HFFc6 (cell line): ENCODE data around the gene MAGI1. TPM values are rescaled to one million over a fixed set of nuclear protein-coding genes. Genes with fewer than 3 reads are reported as not detected.

Experiments
- DNase-seq: peaks from one replicate; pipeline ENCODE4 v3.0.0-alpha.2; 2018
- H3K27ac Mint-ChIP-seq: 2 replicates; pipeline ENCODE4 v1.8.0; 2020; ENCODE audit warnings: mild to moderate bottlenecking, mixed read lengths
- H3K27me3 Mint-ChIP-seq: 2 replicates; pipeline ENCODE4 v1.8.0; 2021; ENCODE audit warnings: mild to moderate bottlenecking, moderate library complexity, mixed read lengths; ENCODE audit not compliant: insufficient read depth
- H3K36me3 Mint-ChIP-seq: 2 replicates; pipeline ENCODE4 v1.8.0; 2021; ENCODE audit warnings: low read depth, mixed read lengths
- H3K4me1 Mint-ChIP-seq: 2 replicates; pipeline ENCODE4 v1.8.0; 2020; ENCODE audit warnings: low read depth, mixed read lengths
- H3K4me3 Mint-ChIP-seq: 2 replicates; pipeline ENCODE4 v1.8.0; 2020; ENCODE audit warnings: mild to moderate bottlenecking, moderate library complexity, mixed read lengths
- H3K9me3 Mint-ChIP-seq: 2 replicates; pipeline ENCODE4 v1.8.0; 2020; ENCODE audit warnings: mild to moderate bottlenecking, mixed read lengths
- total RNA-seq, 6 experiments: library from RNA; stranded (reverse); fragmentation: NEBNext Ultra II Directional; extraction: Animal tissue kit (Norgen Biotek cat#: 25700); gene quantifications; 2 replicates in 1 of 6; 3 replicates in 5 of 6; pipeline ENCODE4 v1.2.3, GENCODE V29; 2021
- TF ChIP-seq, protein P1 (sequence below): fragments of 200-600 bp; sonication (generic); IDR thresholded peaks from 2 replicates; pipeline ENCODE4 v1.5.0; 2021; ENCODE audit warnings: antibody characterized with exemption, mild to moderate bottlenecking

The MAGI1 gene
- total RNA-seq, 6 experiments from 2014 or later = 21.1 to 30.5 (median 22.4) TPM

DNA sequence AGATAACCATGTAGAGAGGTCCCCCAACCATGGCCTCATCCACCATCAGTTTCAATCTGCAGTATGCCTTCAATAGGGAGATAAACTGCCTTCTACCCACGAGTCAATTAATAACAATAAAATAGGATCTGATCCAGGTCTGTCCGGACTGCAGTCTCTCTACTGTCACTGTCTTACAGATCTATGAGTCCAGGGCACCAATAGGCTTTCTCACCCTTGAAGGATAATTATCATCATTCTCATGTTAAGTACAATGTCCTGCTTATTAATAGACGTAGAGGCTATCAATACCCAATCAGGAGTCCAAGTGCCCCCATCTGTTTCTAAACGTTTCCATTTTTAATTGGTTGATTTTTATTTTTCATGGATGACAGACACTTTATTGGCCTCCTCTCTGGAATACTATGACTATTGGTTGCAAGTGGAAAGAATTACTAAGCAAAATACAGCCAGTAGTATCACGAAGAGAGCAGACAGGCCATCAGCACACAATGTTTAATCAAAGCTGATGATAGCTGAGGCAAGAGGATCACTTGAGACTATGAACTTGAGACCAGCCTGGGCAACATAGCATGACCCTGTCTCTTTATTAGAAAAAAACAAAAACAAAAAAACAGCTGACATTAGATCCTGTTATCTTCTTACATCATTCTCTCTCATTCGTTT is 480.7 kb downstream of the MAGI1 start:
- no peaks in the 10 kb centered on the region for H3K9me3 Mint-ChIP-seq
- H3K27me3 Mint-ChIP-seq = no peaks in the 10 kb centered on the region; the same call in 1 of the 2 replicates
- no peak overlapping the region for H3K27ac Mint-ChIP-seq
- no peaks in the 10 kb centered on the region for H3K36me3 Mint-ChIP-seq
- no peak overlapping the region for H3K4me3 Mint-ChIP-seq
- TF ChIP-seq, protein P1, sequence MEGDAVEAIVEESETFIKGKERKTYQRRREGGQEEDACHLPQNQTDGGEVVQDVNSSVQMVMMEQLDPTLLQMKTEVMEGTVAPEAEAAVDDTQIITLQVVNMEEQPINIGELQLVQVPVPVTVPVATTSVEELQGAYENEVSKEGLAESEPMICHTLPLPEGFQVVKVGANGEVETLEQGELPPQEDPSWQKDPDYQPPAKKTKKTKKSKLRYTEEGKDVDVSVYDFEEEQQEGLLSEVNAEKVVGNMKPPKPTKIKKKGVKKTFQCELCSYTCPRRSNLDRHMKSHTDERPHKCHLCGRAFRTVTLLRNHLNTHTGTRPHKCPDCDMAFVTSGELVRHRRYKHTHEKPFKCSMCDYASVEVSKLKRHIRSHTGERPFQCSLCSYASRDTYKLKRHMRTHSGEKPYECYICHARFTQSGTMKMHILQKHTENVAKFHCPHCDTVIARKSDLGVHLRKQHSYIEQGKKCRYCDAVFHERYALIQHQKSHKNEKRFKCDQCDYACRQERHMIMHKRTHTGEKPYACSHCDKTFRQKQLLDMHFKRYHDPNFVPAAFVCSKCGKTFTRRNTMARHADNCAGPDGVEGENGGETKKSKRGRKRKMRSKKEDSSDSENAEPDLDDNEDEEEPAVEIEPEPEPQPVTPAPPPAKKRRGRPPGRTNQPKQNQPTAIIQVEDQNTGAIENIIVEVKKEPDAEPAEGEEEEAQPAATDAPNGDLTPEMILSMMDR = no peak
- no peak for DNase-seq
- H3K4me1 Mint-ChIP-seq = peaks cover 30% of the 10 kb centered on the region

- TF ChIP-seq, protein P1 = no peak
- Mint-ChIP-seq H3K27ac (no peak overlapping the region), H3K4me1 (peaks cover 30% of the 10 kb centered on the region), H3K4me3 (no peak overlapping the region), H3K27me3 (no peaks in the 10 kb centered on the region; the same call in 1 of the 2 replicates), H3K36me3 (no peaks in the 10 kb centered on the region), H3K9me3 (no peaks in the 10 kb centered on the region)
- no peak for DNase-seq
These were observed 481.7 kb downstream of the MAGI1 start for GRCh38 chr3:65556934-65557577.

DNA sequence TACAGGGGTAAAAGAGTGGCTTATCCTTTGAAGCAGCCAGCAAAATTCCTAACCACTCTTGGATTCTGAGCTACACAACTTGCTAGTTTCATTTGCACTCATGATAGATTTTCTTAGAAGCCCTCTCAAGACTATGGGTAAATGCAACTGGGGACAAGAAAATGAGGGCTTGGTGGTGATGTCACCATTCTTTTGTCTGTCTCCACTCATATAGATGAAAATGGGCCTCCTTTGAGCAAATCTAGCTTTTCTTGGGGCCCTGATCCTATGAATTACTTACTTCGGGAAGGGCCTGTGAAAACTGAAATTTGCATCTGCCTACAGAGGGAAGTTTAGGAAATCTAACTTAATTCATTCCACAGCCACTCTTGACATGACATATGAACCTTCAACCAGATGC is 486.3 kb downstream of the MAGI1 start:
- DNase-seq = no peak
- no peak overlapping the region for H3K4me3 Mint-ChIP-seq
- H3K27ac Mint-ChIP-seq = no peak overlapping the region
- no peaks in the 10 kb centered on the region for H3K9me3 Mint-ChIP-seq
- TF ChIP-seq, protein P1 = no peak
- peaks cover 18% of the 10 kb centered on the region for H3K4me1 Mint-ChIP-seq
- no peaks in the 10 kb centered on the region; the same call in 1 of the 2 replicates for H3K27me3 Mint-ChIP-seq
- no peaks in the 10 kb centered on the region for H3K36me3 Mint-ChIP-seq

- Mint-ChIP-seq H3K27ac (no peak overlapping the region), H3K36me3 (no peaks in the 10 kb centered on the region), H3K27me3 (no peaks in the 10 kb centered on the region; the same call in 1 of the 2 replicates), H3K9me3 (no peaks in the 10 kb centered on the region), H3K4me3 (no peak overlapping the region), H3K4me1 (peaks cover 15% of the 10 kb centered on the region)
- DNase-seq = no peak
- TF ChIP-seq, protein P1 = no peak
These were observed 486.8 kb downstream of the MAGI1 start for GRCh38 chr3:65551945-65552344.

DNA sequence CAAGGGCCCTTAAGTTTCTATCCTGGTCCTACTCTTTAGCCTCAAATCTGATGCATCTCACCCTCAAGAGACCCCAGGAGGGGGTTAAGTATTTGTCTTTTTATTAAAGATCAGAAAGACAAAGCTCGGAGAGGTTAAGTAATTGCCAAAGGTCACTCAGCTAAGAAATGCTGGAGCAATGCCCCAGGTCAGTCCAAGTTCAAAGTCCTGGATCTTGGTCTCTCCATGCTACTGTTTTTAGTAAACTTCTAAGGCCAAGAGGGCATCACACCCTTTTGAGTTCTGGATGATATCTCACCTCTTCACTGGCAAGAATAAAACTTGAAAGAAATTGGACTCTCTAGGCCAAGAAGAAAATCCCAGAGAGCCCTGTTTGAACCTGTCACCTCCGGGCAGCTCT is 488.6 kb downstream of the MAGI1 start:
- H3K4me1 Mint-ChIP-seq = peaks cover 20% of the 10 kb centered on the region
- H3K9me3 Mint-ChIP-seq = no peaks in the 10 kb centered on the region
- H3K27ac Mint-ChIP-seq = no peak overlapping the region
- peak overlapping the region; percentile 81; the same call in 1 of the 2 replicates for H3K4me3 Mint-ChIP-seq
- H3K27me3 Mint-ChIP-seq = no peaks in the 10 kb centered on the region
- no peak for DNase-seq
- no peaks in the 10 kb centered on the region for H3K36me3 Mint-ChIP-seq
- TF ChIP-seq, protein P1 = no peak
